WTC11 (cell line): ENCODE data around the gene TMEM151B.

ENCODE experiments used
- TF ChIP-seq, protein P1 (sequence below): sonication (generic); formaldehyde crosslinking; conservative IDR thresholded peaks from 2 replicates; pipeline ENCODE4 v1.8.1; 2022; ENCODE audit warnings: mild to moderate bottlenecking, missing genetic modification reagents
- TF ChIP-seq, protein P2 (sequence below): sonication (generic); formaldehyde crosslinking; IDR thresholded peaks from 2 replicates; pipeline ENCODE4 v1.8.0; 2022; ENCODE audit warnings: mild to moderate bottlenecking, missing genetic modification reagents

DNA sequence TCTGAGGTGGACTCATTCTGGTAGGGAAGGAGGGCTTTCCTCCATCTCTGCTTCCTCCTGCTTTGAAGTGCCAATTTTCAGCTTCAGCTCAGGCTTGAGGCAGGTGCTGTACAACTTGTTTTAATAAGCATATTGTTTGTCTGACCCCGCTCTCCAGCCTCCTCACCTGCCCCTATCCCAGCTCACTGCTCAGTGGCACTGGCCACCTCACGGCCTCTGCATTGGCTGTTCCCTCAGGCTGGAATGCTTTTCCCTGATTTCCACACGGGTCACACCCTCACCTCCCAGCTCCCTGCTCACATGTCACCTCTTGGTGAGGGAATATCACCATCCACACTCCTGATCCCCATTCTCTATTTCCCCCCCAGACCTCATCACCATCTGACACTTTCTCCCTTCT, 28.6 kb downstream of the TMEM151B start:
- TF ChIP-seq, protein P1, sequence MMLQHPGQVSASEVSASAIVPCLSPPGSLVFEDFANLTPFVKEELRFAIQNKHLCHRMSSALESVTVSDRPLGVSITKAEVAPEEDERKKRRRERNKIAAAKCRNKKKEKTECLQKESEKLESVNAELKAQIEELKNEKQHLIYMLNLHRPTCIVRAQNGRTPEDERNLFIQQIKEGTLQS (CRISPR knock-in tag): no peak
- TF ChIP-seq, protein P2, sequence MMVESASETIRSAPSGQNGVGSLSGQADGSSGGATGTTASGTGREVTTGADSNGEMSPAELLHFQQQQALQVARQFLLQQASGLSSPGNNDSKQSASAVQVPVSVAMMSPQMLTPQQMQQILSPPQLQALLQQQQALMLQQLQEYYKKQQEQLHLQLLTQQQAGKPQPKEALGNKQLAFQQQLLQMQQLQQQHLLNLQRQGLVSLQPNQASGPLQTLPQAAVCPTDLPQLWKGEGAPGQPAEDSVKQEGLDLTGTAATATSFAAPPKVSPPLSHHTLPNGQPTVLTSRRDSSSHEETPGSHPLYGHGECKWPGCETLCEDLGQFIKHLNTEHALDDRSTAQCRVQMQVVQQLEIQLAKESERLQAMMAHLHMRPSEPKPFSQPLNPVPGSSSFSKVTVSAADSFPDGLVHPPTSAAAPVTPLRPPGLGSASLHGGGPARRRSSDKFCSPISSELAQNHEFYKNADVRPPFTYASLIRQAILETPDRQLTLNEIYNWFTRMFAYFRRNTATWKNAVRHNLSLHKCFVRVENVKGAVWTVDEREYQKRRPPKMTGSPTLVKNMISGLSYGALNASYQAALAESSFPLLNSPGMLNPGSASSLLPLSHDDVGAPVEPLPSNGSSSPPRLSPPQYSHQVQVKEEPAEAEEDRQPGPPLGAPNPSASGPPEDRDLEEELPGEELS (CRISPR knock-in tag): no peak
